CD4-positive, alpha-beta T cell treated with Interleukin-4 for 4 hours (primary cell): Measurements from ENCODE around the gene HAP1.

Source experiments
- DNase-seq: peaks from one replicate; pipeline ENCODE4 v3.0.0-alpha.2; 2020

The HAP1 gene

DNA sequence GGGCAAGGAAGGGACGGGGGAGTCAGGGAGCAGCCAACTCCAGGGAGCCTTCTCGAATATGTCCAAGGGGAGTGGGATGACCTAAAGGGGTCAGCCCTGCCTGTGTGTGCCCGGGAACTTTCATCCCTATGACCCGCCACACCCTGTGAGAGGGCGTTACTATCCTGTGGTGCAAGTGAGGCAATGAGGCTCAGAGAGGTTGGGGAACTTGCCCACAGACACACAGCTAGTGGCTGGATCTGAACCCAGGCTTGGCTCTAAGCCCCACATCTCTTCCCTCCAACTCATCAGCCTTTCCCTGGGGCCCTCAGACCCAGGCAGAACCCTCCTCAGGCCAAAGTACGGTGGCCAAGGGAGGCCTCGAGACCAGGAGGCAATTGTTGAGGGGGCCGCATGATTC, 28.9 kb upstream of the HAP1 start:
- DNase-seq, result no peak

GRCh38 chr17:41762841-41763240, 28.4 kb upstream of the HAP1 start:
- DNase-seq, result no peak

- no peak for DNase-seq
Observed at GRCh38 chr17:41762391-41762790, 27.9 kb upstream of the HAP1 start.

DNA sequence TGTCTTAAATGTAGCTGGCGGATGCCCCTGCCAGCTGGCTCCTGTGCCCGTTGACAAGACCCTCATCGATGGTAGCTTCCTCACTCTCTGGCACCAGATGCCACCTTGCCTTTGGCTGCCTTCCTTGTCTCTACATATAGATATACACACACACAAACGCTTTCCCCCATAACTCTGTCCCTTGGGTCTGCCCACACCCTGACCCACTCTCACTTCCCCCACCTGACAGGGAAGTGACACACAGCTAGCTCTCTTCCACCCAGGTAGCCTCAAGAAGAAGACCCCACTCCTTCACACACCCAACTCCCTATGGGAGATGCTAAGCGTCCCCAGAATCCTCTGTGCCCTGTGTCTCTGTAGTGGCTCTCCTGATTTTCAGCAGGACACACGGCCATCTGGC, 26.4 kb upstream of the HAP1 start:
- no peak for DNase-seq

- no peak for DNase-seq
Observed at GRCh38 chr17:41758601-41759000, 24.2 kb upstream of the HAP1 start.

DNA sequence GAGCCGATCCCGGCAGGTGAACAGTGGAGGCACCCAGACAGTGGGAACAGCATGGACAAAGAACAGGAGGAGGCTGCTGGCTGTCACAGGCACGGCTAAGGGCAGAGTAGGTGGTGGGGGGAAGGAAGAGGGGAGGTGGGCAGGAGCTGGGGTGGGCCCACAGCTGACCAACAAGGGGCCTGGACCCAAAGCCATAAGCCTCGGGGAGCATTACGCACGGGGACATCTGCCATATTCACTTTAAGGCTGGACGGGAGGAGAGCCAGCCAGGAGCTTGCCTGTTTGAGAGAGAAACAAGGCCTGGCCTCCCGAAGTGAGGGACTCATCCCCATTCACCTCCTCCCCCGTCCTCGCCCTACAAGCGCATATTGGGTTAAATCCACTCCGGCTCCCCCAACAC, 19.6 kb upstream of the HAP1 start:
- no peak for DNase-seq

GRCh38 chr17:41751288-41751687, 16.8 kb upstream of the HAP1 start:
- no peak for DNase-seq

- DNase-seq, result no peak
Observed at GRCh38 chr17:41750862-41751261, 16.4 kb upstream of the HAP1 start.

DNA sequence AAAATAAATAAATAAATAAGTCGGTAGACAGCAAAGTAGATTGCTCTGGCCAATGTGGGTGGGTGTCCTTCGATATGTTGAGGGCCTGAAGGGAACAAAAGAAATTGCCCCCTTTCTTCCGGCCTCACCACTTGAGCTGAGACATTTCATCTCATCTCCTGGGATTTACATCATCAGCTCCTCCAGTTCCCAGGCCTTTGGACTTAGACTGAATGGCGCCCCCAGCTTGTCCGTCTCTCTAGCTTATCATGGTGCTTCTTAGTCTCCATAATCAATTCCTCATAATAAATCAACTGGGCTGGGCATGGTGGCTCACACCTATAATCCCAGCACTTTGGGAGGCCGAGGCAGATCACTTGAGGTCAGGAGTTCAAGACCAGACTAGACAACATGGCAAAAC, 13.8 kb upstream of the HAP1 start:
- DNase-seq, result no peak

- no peak for DNase-seq
Observed at GRCh38 chr17:41741709-41742108, 7.3 kb upstream of the HAP1 start.

DNA sequence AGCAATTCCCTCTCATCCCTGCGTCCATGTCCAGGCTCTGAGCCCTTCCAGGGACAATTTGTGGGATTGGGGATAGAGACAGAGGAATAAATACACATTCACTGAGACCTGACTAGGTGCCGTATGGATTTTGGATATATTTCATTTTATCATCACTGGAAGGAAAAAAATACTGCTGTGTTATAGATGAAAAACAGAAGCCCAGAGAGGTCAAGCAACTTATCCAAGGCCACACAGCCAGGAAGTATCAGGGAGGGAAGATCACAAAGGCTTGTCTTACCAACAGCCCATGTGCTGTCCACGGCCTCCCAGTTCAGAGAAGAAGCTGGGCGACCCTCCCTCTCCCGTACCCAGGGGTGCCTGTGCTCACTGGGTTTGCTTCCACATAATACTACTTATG, 6.1 kb upstream of the HAP1 start:
- no peak for DNase-seq

DNA sequence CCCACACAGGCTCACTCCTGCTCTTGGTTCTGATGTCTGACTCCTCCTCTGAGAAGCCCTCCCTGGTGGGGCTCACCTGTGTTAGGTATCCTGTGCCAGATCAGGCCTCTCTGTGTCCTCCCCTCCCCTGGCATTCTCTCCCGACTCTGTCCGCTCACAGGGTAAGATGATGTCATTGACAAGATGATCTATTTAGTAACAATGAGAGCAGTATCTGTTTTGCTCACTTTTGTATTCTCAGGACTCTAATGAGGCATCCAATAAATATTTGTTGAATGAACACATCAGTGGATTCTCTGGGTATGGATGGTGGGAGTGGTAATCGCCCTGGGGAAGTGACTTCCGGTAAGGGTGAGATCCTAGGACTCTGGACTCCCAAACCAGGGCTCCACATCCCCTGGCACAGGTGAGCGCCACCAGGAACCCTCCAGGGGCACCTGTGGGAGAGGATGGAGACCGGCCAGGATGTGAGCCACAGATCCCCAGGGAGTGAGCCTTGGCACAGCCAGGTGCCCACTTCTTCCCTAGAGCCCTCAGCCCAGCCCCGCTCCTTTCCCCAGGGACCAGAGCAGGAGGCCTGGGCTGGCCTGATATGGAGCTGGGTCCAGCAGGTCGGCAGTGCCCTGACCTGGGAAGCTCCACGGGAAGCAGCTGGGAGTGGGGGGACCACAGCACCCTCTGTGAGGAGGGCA, 5.4 kb upstream of the HAP1 start:
- DNase-seq, result no peak

GRCh38 chr17:41738801-41739112, 4.3 kb upstream of the HAP1 start:
- DNase-seq, result no peak

- DNase-seq, result peak; percentile 72
Observed at GRCh38 chr17:41738077-41738800, 3.8 kb upstream of the HAP1 start.

GRCh38 chr17:41737680-41738023, 3.2 kb upstream of the HAP1 start:
- no peak for DNase-seq

DNA sequence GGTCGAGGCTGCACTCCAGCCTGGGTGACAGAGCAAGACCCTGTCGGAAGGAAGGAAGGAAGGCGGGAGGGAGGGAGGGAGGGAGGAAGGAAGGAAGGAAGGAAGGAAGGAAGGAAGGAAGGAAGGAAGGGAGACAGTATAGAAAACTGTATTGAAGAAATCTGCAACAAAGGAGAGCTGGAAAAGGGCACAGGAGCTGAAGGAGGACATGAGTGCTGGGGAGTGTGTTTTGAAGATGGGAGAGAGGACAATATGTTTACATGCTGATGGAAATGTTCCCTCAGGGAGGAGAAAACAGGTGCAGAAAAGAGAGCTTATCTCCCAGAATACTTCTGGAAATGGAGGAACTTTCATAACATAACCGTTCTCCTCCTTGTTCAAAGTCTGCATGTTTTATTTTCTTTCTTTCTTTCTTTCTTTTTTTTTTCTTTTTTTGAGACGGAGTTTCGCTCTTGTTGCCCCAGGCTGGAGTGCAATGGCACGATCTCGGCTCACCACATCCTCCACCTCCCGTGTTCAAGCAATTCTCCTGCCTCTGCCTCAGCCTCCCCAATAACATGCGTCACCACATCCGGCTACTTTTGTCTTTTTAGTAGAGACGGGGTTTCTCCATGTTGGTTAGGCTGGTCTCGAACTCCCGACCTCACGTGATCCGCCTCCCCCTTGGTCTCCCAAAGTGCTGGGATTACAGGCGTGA, 2.7 kb upstream of the HAP1 start:
- no peak for DNase-seq

DNA sequence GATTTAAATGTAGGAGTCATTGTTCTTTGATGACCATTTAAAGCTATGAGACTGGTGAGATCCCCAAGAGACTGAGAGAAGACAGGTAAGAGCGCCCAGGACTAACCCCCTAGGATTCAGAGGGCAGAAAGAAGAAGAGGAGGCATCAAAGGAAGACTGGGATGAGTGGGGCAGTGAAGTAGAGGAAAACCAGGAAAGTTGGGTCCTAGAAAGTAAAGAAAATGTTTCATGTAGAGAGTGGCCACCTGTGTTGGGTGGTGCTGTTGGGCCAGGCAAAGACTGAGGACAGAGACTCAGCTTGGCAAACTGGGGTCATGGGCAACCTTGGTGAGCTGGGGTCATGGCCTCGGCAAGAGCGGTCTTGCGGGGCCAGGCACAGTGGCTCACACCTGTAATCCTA, 1.3 kb upstream of the HAP1 start:
- DNase-seq, result no peak

DNA sequence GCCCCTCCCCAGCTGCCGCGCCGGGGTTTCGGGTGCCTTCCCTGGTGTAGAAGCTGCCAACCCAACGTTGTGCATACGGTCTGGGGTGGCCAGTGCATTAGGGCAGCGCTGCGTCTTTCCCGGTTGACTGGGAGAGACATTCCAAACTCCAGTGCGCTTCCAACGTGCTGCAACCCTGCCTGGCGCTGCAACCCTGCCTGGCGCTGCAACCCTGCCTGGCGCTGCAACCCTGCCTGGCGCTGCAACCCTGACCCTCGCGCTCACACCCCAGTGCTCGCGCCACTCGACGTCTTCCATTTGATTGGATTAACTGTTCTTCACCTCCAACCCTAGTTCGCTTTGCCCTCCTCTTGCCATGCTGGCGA, 488 bp upstream of the HAP1 start:
- no peak for DNase-seq

DNA sequence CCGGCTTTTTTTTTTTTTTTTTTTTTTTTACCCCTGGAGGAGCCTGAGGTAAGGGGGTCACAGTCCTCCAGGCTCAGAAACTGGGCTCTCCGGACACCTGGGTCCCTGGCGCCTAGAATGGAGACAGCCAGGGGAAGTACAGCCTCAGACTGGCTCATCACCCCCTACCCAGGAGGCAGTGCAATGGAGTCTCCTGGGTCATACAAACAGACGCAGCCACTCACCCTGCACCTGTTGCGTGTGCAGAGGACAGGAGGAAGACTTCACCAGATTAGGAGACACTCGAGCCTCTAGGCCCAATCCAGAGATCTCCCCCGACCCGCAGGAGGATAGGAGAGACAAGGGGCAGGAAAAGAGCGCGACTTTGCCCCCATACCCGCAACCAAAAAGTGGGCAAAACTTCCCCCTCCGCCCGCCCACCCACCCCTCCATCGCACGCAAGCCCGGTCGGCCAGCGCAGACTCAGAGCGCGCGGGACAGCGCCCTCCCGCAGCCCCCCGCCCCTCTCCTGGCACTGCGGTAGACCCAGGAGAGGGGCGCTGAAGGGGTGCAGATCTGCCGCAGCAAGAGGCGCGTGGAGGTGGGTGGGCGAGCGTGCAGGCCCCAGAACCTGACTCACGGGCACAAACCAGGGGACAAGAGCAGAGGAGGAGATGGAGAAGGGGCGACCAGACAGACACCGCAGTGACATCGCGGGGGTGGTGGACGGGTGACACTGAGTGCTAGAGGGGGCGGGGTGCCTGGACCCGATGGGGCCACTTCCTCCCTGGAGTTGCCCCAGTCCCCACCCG, 900 bp downstream of the HAP1 start:
- no peak for DNase-seq

DNA sequence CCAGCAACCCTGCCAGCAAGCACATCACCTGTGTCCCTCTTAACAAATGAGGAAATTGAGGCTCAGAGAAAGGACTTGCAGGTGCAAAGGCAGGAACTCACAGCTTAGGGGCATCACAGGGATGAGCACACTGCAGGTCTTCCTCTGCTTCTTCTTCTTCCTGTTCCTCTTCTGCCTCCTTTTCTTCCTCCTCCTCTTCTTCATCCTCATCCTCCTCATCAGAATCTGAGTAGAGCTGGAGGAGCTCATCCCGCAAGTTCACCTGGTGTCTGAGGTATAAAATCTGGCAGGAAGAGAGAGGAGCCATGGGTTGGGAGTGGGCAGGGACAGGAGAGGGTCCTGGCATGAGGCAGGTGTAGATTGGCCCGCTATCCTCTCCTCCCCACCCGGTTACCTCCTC, 2.6 kb downstream of the HAP1 start:
- DNase-seq, result no peak

GRCh38 chr17:41730479-41730878, 4.0 kb downstream of the HAP1 start:
- no peak for DNase-seq

GRCh38 chr17:41728056-41728455, 6.4 kb downstream of the HAP1 start:
- DNase-seq, result no peak

DNA sequence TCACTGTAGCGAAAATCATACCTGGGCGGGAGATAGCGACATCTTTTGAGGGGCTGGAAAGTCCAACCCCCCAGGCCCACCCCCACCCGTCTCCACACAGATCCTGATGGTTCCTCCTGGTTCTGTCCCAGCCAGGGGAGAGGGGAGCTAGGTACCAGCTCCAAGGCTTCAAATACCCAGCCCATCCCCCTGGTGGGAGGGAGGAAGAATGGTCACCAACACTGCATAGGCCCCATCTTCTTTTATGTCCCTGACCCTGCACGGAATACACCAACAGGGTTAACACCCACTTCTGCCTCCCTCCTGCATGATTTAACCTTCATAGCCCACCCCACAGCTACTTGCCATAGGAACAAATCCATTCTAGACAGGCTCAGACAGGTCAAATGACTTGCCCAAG, 9.3 kb downstream of the HAP1 start:
- DNase-seq, result no peak
